Astrocyte of the spinal cord (primary cell): ENCODE results near the gene TOP3A.

Experiments
- DNase-seq: peaks from one replicate; pipeline ENCODE4 v3.0.0; 2011; ENCODE audit warnings: low read depth, low spot score
- H3K4me3 ChIP-seq: 2 replicates; pipeline ENCODE4 v1.5.1; 2011; ENCODE audit warnings: low read depth, mild to moderate bottlenecking, low read length, moderate library complexity
- CTCF ChIP-seq: IDR thresholded peaks from 2 replicates; pipeline ENCODE4 v1.5.1; 2012; ENCODE audit warnings: low read depth, mild to moderate bottlenecking, low read length, inconsistent platforms
- in situ Hi-C: cut with HindIII; loops from 2 replicates; pipeline ENCODE4 v1.10.0; 2017; ENCODE audit warnings: low sequenced_read_pairs

TOP3A gene

DNA sequence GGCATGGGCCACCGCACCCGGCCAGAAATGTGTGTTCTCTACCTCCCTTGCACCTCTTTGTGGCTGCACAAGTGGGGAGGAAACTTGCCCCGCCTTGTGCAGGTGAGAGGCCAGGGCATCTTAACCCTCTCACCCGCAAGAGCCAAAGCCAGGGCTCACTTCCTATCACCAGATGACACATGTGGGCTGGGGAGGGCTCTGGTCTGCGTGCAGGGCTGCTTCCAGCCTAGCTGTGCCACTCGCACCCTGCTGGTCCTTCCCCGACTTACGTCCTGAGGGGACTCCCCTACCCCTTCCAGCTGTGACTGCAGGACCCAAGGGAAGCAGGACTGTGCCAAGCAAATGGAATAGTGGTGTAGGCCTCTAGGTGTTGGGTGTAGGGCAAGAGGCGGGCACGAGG is 47.4 kb downstream of the TOP3A start:
- in situ Hi-C loops, result no loop called here
- TF ChIP-seq CTCF, result no peak
- DNase-seq, result no peak
- H3K4me3 ChIP-seq, result no peak overlapping the region

GRCh38 chr17:18263885-18264682 is 50.7 kb downstream of the TOP3A start:
- in situ Hi-C loops, result no loop called here
- TF ChIP-seq CTCF, result no peak
- no peak overlapping the region for H3K4me3 ChIP-seq
- DNase-seq, result no peak

DNA sequence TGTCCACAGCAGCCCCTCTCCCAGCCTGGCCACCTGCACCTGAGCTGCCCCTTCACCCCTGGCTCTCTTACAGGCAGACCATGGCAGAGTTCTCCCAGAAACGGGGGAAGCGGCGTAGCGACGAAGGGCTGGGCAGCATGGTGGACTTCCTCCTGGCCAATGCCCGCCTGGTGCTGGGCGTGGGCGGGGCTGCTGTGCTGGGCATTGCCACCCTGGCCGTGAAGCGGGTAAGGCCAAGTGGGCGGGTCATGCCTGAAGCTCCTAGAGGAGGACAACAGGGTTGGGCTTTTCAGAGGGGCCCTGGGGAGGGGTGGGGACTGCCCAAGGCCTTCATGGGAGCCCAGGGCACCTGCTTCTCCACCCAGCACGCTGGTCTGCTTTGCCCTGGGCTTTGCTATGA is 52.2 kb downstream of the TOP3A start:
- TF ChIP-seq CTCF, result no peak
- no peak for DNase-seq
- in situ Hi-C loops, result no loop called here
- H3K4me3 ChIP-seq, result no peak overlapping the region

DNA sequence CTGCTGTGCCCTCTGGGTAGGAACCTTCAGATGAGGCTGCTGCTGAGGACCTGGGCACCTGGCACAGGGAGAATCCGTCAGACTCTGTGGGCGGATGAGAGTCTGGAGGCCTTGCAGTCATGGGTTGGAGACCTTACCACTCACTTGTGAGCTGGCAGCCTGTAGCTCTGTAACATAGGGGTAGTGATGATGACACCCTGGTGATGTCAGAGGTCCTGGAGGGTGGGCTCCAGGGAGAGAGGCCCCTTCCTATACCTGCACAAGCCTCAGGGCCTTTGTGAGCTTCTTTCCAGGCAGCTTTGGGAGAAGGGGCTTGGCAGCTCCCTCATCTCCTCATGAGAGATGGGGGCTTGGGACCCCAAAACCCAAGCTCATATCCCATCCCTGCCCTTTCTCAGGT is 52.7 kb downstream of the TOP3A start:
- in situ Hi-C loops, result no loop called here
- TF ChIP-seq CTCF, result no peak
- no peak for DNase-seq
- no peak overlapping the region for H3K4me3 ChIP-seq

- H3K4me3 ChIP-seq, result peak overlapping the region; percentile 76
- no peak for DNase-seq
- in situ Hi-C loops, result no loop called here
- TF ChIP-seq CTCF, result no peak
Measured at GRCh38 chr17:18261659-18262058, 53.1 kb downstream of the TOP3A start.

DNA sequence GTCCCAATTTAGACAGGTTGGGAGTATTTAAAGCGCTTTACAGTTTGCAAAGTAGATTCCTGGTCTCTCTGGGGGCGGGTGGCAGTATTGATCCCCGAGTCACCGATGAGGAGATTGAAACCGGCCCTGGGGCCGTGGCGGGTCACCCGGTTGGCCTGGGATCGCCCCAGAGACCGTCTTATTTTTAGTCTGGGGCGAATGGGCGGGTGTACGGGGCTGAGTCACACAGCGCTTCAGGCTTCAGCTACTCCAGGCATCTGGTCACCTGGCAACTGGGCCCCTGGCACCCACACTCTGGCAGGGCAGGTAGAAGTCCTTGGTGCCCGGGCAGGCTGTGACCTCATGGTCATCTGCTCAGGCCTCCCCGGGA is 53.7 kb downstream of the TOP3A start:
- in situ Hi-C loops, result no loop called here
- no peak for TF ChIP-seq CTCF
- DNase-seq, result peak; percentile 29
- peak overlapping the region; percentile 76 for H3K4me3 ChIP-seq
